Measurements from ENCODE around the gene ZC2HC1B.

Gene ZC2HC1B

DNA sequence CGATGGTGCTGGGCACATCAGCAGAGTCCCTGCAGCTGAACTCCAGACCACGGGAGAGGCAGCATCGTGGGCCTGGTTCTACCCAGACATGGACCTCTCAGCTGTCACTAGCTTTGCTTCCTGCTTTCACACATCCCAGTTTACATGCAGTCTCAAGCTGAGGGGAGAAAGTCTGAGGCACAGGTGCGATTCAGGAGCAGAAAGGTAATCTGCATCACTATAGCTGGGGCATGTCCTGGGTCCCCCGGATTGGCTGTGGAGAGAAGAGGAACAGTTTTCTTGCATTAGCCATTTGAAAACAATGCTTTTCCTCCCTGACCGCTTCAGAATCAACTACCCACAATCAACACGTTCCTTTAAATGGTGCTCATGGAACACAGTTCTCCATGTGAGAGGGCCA lies 83.9 kb downstream of the ZC2HC1B start:
- Histone ChIP-seq H3K9me3 (ENCODE audit: control insufficient read depth, insufficient read depth, low read length) (no peaks in the 10 kb centered on the region), H3K27ac (ENCODE audit: low read length) (no peak overlapping the region), H3K4me3 (ENCODE audit: low read length) (no peak overlapping the region), H3K4me1 (ENCODE audit: control insufficient read depth, insufficient read depth, low read length) (no peaks in the 10 kb centered on the region), H3K36me3 (ENCODE audit: control insufficient read depth, insufficient read depth, low read length) (no peaks in the 10 kb centered on the region), H3K27me3 (ENCODE audit: control insufficient read depth, insufficient read depth, low read length) (no peaks in the 10 kb centered on the region; the same call in 1 of the 2 replicates)
- DNase-seq (ENCODE audit: low read depth, low spot score), result no peak
- WGBS (ENCODE audit: insufficient coverage, insufficient read length), result no CpG with 5 or more reads among the region's 7 CpGs

- WGBS (ENCODE audit: insufficient coverage, insufficient read length), result no CpG with 5 or more reads among the region's 1 CpG
- no peaks in the 10 kb centered on the region; the same call in 1 of the 2 replicates for H3K27me3 ChIP-seq (ENCODE audit: control insufficient read depth, insufficient read depth, low read length)
- no peak for DNase-seq (ENCODE audit: low read depth, low spot score)
- no peaks in the 10 kb centered on the region for H3K9me3 ChIP-seq (ENCODE audit: control insufficient read depth, insufficient read depth, low read length)
- no peak overlapping the region for H3K27ac ChIP-seq (ENCODE audit: low read length)
- no peaks in the 10 kb centered on the region for H3K4me1 ChIP-seq (ENCODE audit: control insufficient read depth, insufficient read depth, low read length)
- H3K4me3 ChIP-seq (ENCODE audit: low read length), result no peak overlapping the region
- H3K36me3 ChIP-seq (ENCODE audit: control insufficient read depth, insufficient read depth, low read length), result no peaks in the 10 kb centered on the region
Observed at GRCh38 chr6:143949535-143949934, 85.3 kb downstream of the ZC2HC1B start.

DNA sequence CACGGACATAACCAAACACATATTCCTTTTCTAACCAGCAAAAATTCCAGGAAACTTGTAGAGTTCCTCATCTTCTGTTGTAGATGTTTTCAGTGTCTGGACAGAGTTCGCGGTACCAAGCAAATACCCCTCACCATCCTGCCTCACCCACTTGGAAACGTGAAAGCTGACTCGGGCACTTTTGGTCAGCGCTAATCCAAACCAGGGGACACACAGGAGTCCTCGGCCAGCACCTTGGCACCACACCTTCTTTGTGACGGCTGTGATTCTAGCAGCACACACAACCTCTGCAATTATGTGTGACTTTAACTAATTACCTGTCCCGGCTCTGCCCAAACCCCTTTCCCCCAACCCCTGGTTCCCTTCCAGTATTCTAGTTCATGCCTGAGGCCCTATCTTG lies 85.7 kb downstream of the ZC2HC1B start:
- Histone ChIP-seq H3K4me1 (ENCODE audit: control insufficient read depth, insufficient read depth, low read length) (no peaks in the 10 kb centered on the region), H3K9me3 (ENCODE audit: control insufficient read depth, insufficient read depth, low read length) (no peaks in the 10 kb centered on the region), H3K27me3 (ENCODE audit: control insufficient read depth, insufficient read depth, low read length) (peaks cover under 1% of the 10 kb centered on the region; the same call in 1 of the 2 replicates), H3K4me3 (ENCODE audit: low read length) (no peak overlapping the region), H3K27ac (ENCODE audit: low read length) (no peak overlapping the region), H3K36me3 (ENCODE audit: control insufficient read depth, insufficient read depth, low read length) (no peaks in the 10 kb centered on the region)
- no CpG with 5 or more reads among the region's 9 CpGs for WGBS (ENCODE audit: insufficient coverage, insufficient read length)
- no peak for DNase-seq (ENCODE audit: low read depth, low spot score)

GRCh38 chr6:143950875-143951274 lies 86.6 kb downstream of the ZC2HC1B start:
- Histone ChIP-seq H3K27me3 (ENCODE audit: control insufficient read depth, insufficient read depth, low read length) (peaks cover 9% of the 10 kb centered on the region), H3K4me1 (ENCODE audit: control insufficient read depth, insufficient read depth, low read length) (no peaks in the 10 kb centered on the region), H3K36me3 (ENCODE audit: control insufficient read depth, insufficient read depth, low read length) (no peaks in the 10 kb centered on the region), H3K27ac (ENCODE audit: low read length) (no peak overlapping the region), H3K4me3 (ENCODE audit: low read length) (no peak overlapping the region), H3K9me3 (ENCODE audit: control insufficient read depth, insufficient read depth, low read length) (no peaks in the 10 kb centered on the region)
- DNase-seq (ENCODE audit: low read depth, low spot score), result no peak
- no CpG with 5 or more reads among the region's 3 CpGs for WGBS (ENCODE audit: insufficient coverage, insufficient read length)

DNA sequence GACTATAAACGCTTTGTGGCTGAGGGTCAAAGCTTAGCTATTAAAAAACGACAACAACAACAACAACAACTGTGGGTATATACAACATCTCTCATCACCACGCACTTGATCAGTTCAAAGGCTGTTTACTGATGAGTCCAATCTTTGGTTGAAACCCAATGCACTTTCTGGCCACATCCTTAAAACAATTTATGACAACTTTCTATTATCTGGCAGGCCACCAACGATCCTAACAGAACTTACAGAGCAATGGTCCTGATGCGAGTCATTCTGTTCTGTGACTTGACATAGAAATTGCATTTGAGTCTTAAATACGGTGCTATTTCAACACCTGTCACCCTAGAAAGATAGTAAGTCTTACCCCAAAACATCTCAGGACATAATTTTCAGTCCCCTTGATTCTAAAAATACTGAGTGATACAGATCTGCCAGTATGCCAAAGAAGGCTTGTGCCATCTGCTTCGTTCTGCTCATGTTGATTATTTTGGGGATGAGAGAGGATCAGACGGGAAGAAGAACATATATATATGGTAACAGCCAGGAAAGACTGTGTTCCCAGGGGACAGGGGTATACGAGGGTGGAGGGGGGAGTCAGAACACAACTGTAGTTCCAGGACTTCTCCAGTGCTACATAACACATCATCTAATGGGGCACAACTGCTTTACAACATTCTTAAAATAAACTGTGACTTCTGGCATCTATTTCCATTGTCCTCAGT lies 87.9 kb downstream of the ZC2HC1B start:
- H3K36me3 ChIP-seq (ENCODE audit: control insufficient read depth, insufficient read depth, low read length), result no peaks in the 10 kb centered on the region
- H3K27ac ChIP-seq (ENCODE audit: low read length), result no peak overlapping the region
- H3K4me1 ChIP-seq (ENCODE audit: control insufficient read depth, insufficient read depth, low read length), result no peaks in the 10 kb centered on the region
- whole genome bisulfite sequencing (ENCODE audit: insufficient coverage, insufficient read length), result no CpG with 5 or more reads among the region's 9 CpGs
- peaks cover 16% of the 10 kb centered on the region for H3K27me3 ChIP-seq (ENCODE audit: control insufficient read depth, insufficient read depth, low read length)
- H3K9me3 ChIP-seq (ENCODE audit: control insufficient read depth, insufficient read depth, low read length), result no peaks in the 10 kb centered on the region
- no peak for DNase-seq (ENCODE audit: low read depth, low spot score)
- no peak overlapping the region for H3K4me3 ChIP-seq (ENCODE audit: low read length)

DNA sequence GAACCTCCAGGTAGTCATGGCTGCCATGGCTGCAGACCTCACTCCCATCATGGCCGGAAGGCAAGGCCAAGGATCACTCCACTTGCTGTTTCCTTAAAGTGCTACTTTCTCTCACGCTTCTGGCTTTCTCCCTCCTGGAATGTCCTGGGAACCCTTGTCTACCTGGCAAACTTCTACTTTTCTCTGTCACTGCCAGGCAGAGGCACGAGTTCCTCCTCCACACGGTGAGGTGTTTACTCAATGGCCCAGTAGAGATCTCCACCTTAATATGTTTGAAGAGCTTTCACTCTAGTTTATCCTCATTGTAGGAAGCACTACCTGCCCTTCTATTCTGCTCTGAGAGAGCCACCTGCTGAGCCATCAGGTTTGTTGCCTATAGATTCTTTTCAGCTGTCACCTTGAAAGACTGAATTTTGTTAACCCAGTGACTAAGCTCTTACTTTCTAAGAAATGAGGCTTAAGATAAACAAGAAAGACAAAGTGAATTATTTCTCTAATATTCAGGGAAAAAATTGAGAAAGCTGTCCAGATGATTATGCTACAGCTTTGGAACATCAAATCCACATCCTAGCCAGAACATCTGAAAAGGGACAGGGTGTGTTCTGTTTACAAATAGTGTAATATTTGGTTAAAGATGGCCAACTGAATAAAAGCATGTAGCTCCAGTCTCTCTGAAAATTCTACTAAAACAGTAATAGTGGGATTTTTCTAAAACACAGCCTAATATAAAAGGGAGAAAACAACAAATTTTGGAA lies 88.8 kb downstream of the ZC2HC1B start:
- no peak for DNase-seq (ENCODE audit: low read depth, low spot score)
- no peak overlapping the region for H3K27ac ChIP-seq (ENCODE audit: low read length)
- WGBS (ENCODE audit: insufficient coverage, insufficient read length), result no CpG with 5 or more reads among the region's 4 CpGs
- H3K4me1 ChIP-seq (ENCODE audit: control insufficient read depth, insufficient read depth, low read length), result no peaks in the 10 kb centered on the region
- no peaks in the 10 kb centered on the region for H3K36me3 ChIP-seq (ENCODE audit: control insufficient read depth, insufficient read depth, low read length)
- H3K4me3 ChIP-seq (ENCODE audit: low read length), result no peak overlapping the region
- H3K9me3 ChIP-seq (ENCODE audit: control insufficient read depth, insufficient read depth, low read length), result no peaks in the 10 kb centered on the region
- H3K27me3 ChIP-seq (ENCODE audit: control insufficient read depth, insufficient read depth, low read length), result peaks cover 23% of the 10 kb centered on the region

GRCh38 chr6:143953922-143954321 lies 89.6 kb downstream of the ZC2HC1B start:
- no peak for DNase-seq (ENCODE audit: low read depth, low spot score)
- no peaks in the 10 kb centered on the region for H3K36me3 ChIP-seq (ENCODE audit: control insufficient read depth, insufficient read depth, low read length)
- H3K4me1 ChIP-seq (ENCODE audit: control insufficient read depth, insufficient read depth, low read length), result no peaks in the 10 kb centered on the region
- peaks cover 23% of the 10 kb centered on the region for H3K27me3 ChIP-seq (ENCODE audit: control insufficient read depth, insufficient read depth, low read length)
- no peak overlapping the region for H3K27ac ChIP-seq (ENCODE audit: low read length)
- H3K9me3 ChIP-seq (ENCODE audit: control insufficient read depth, insufficient read depth, low read length), result no peaks in the 10 kb centered on the region
- WGBS (ENCODE audit: insufficient coverage, insufficient read length), result no CpG with 5 or more reads among the region's 4 CpGs
- H3K4me3 ChIP-seq (ENCODE audit: low read length), result no peak overlapping the region

DNA sequence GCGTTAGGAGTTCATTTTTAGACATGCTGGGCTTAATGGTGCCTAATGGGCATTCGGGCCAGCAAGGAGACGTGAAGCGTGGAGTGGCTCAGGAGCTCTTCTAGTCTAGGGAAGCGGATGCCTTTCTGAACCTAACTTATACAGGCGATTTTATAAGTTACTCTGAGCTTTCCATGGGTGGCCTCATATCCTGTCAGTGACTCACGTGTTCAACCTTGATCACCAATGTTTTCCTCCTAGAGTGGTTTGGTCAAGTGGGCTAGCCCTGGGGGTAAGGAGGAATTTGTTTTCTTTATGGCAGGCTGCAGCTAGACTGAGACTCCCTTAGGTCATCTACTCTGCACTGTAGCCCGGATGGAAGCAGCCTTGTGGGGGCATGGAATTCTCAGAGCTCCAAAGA lies 91.7 kb downstream of the ZC2HC1B start:
- Histone ChIP-seq H3K27ac (ENCODE audit: low read length) (no peak overlapping the region), H3K4me1 (ENCODE audit: control insufficient read depth, insufficient read depth, low read length) (peaks cover 4% of the 10 kb centered on the region), H3K9me3 (ENCODE audit: control insufficient read depth, insufficient read depth, low read length) (no peaks in the 10 kb centered on the region), H3K27me3 (ENCODE audit: control insufficient read depth, insufficient read depth, low read length) (peaks cover 37% of the 10 kb centered on the region), H3K4me3 (ENCODE audit: low read length) (no peak overlapping the region), H3K36me3 (ENCODE audit: control insufficient read depth, insufficient read depth, low read length) (no peaks in the 10 kb centered on the region)
- no peak for DNase-seq (ENCODE audit: low read depth, low spot score)
- no CpG with 5 or more reads among the region's 8 CpGs for WGBS (ENCODE audit: insufficient coverage, insufficient read length)

DNA sequence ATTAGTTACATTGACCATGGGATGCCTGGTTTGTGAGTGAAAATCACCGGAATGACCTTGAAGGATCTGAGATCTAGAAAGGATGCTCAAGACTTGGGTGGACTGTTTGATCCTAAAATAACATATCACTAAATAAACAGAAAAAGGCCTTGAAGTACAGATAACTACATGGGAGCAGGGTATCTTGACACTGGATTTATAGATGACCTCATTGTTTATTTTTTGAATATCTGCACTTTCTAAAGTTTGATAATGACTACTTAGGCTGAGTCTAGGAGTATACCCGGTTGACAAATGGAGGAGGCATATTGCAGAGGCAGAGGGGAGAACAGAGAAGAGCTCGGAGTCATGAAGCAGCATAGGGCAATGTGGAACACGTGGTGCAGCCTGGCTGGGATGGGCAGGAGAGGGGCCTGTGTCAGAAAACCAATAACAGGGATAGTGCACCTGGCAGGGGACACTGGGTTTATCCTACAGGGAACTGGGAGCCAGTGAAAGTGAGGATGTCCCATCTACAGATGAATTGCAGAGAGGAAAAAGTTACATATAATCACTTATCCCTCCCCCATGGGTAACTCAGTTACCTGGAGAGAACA lies 93.5 kb downstream of the ZC2HC1B start:
- no peaks in the 10 kb centered on the region for H3K36me3 ChIP-seq (ENCODE audit: control insufficient read depth, insufficient read depth, low read length)
- H3K27me3 ChIP-seq (ENCODE audit: control insufficient read depth, insufficient read depth, low read length), result peaks cover 49% of the 10 kb centered on the region
- no CpG with 5 or more reads among the region's 4 CpGs for WGBS (ENCODE audit: insufficient coverage, insufficient read length)
- no peaks in the 10 kb centered on the region for H3K9me3 ChIP-seq (ENCODE audit: control insufficient read depth, insufficient read depth, low read length)
- no peak overlapping the region for H3K27ac ChIP-seq (ENCODE audit: low read length)
- no peak overlapping the region for H3K4me3 ChIP-seq (ENCODE audit: low read length)
- DNase-seq (ENCODE audit: low read depth, low spot score), result no peak
- H3K4me1 ChIP-seq (ENCODE audit: control insufficient read depth, insufficient read depth, low read length), result peaks cover 4% of the 10 kb centered on the region

DNA sequence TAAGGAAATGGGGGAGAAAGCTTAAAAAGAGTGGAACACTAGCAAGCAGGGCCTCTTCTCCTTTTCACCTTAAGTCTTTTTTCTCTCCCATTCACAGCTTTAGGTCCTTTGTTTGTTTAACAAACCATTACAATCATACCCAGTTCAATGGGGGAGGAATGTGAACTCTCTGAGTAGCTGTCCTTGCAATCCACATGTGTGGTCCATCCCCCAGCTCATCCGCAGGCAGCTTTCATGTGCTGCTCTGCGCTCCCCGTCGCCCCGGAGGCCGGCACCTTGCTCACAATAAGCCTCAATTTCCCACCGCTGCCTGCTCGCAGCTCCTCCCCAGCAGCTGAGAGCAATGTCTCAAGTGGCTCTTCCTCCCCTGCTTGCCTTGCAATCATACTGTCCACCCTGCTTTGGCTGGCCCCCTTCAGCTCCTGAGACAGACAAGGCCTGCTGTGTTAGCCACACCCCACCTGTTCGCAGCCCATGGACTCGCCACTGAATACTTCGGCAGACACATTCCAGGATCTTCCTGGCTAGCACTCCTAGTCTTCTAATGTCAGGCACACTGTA lies 94.6 kb downstream of the ZC2HC1B start:
- peak; percentile 84 for DNase-seq (ENCODE audit: low read depth, low spot score)
- no CpG with 5 or more reads among the region's 11 CpGs for WGBS (ENCODE audit: insufficient coverage, insufficient read length)
- Histone ChIP-seq H3K27me3 (ENCODE audit: control insufficient read depth, insufficient read depth, low read length) (peaks cover 61% of the 10 kb centered on the region), H3K27ac (ENCODE audit: low read length) (no peak overlapping the region), H3K4me3 (ENCODE audit: low read length) (no peak overlapping the region), H3K36me3 (ENCODE audit: control insufficient read depth, insufficient read depth, low read length) (no peaks in the 10 kb centered on the region), H3K9me3 (ENCODE audit: control insufficient read depth, insufficient read depth, low read length) (no peaks in the 10 kb centered on the region), H3K4me1 (ENCODE audit: control insufficient read depth, insufficient read depth, low read length) (peaks cover 8% of the 10 kb centered on the region)

Measured in iPS DF 6.9 (cell line).